Lung (tissue), 12 donors: ENCODE results near the gene NFKB1. TPM values are rescaled to one million over a fixed set of nuclear protein-coding genes. Genes with fewer than 3 reads are reported as not detected.

Experiments used
- ATAC-seq: fragments of 200-7000 bp; cut with Tn5 transposase; one replicate; pipeline ENCODE4 v1.9.1; 2020; ENCODE audit warnings: moderate number of reproducible peaks; ENCODE audit not compliant: insufficient read depth, low FRiP score
- DNase-seq, 3 donors: peaks; one replicate each; pipeline ENCODE4 v3.0.0-alpha.2; 2013 to 2017
- H3K27ac ChIP-seq, 2 donors: one replicate each; pipeline ENCODE4 v1.5.1; 2013; ENCODE audit warnings: mild to moderate bottlenecking in 2 of 2, moderate library complexity in 2 of 2, control low read depth in 1 of 2, inconsistent platforms in 1 of 2, low read depth in 1 of 2, low read length in 1 of 2
- H3K27me3 ChIP-seq, 3 donors: one replicate each; pipeline ENCODE4 v1.5.1; 2013; ENCODE audit warnings: low read length in 2 of 3; ENCODE audit not compliant: control insufficient read depth in 3 of 3, insufficient read depth in 3 of 3
- H3K36me3 ChIP-seq, 4 donors: one replicate each; pipeline ENCODE4 v1.5.1; 2013; ENCODE audit warnings: low read length in 4 of 4, mild to moderate bottlenecking in 1 of 4, moderate library complexity in 1 of 4; ENCODE audit not compliant: control insufficient read depth in 4 of 4, insufficient read depth in 4 of 4
- H3K4me1 ChIP-seq, 5 donors: one replicate each; pipeline ENCODE4 v1.5.1; 2013; ENCODE audit warnings: low read length in 5 of 5, mild to moderate bottlenecking in 2 of 5, moderate library complexity in 1 of 5; ENCODE audit not compliant: control insufficient read depth in 5 of 5, insufficient read depth in 5 of 5
- H3K4me3 ChIP-seq: one replicate; pipeline ENCODE4 v1.5.1; 2013; ENCODE audit warnings: mild to moderate bottlenecking, control low read depth, moderate library complexity
- H3K9ac ChIP-seq, 2 donors: one replicate each; pipeline ENCODE4 v1.5.1; 2013; ENCODE audit warnings: low read length in 2 of 2, control low read depth in 1 of 2; ENCODE audit not compliant: insufficient read depth in 1 of 2
- H3K9me3 ChIP-seq, 4 donors: one replicate each; pipeline ENCODE4 v1.5.1; 2013; ENCODE audit warnings: low read length in 3 of 4, mild to moderate bottlenecking in 1 of 4, moderate library complexity in 1 of 4; ENCODE audit not compliant: control insufficient read depth in 4 of 4, insufficient read depth in 3 of 4
- WGBS, 2 donors: extraction: QIAGEN DNeasy Blood & Tissue Kit; methylation state at CpG; one replicate each; pipeline ENCODE4 v1.1.7; 2013; 5-methylcytosine and 5-hydroxymethylcytosine counted together
- polyA plus RNA-seq, 2 donors: library from polyadenylated mRNA; stranded (reverse); fragments of 200-250 nt; gene quantifications; one replicate each; pipeline ENCODE4 v1.2.1, GENCODE V29; 2013
- total RNA-seq, 2 donors: library from RNA; depleted of rRNA in 1 of 2; stranded (reverse); fragments of >200 nt in 1 of 2; gene quantifications; one replicate each; pipeline ENCODE4 v1.2.1, GENCODE V29; 2014 to 2021
- TF ChIP-seq, protein P1 (sequence below): IDR thresholded peaks from 2 replicates; pipeline ENCODE4 v1.5.1; 2012; ENCODE audit warnings: mild to moderate bottlenecking; ENCODE audit errors: control extremely low read depth, extremely low read depth
- donor health status: control.
- donor health status: control.
- donor health status: Bipolar disorder and iron deficiency.
- donor health status: healthy.
- donor health status: DM: yes; HTN: yes; CAD: no.

NFKB1 gene
- total and polyA plus RNA-seq, 4 donors = 12.3 to 66.0 (median 56.7) TPM

DNA sequence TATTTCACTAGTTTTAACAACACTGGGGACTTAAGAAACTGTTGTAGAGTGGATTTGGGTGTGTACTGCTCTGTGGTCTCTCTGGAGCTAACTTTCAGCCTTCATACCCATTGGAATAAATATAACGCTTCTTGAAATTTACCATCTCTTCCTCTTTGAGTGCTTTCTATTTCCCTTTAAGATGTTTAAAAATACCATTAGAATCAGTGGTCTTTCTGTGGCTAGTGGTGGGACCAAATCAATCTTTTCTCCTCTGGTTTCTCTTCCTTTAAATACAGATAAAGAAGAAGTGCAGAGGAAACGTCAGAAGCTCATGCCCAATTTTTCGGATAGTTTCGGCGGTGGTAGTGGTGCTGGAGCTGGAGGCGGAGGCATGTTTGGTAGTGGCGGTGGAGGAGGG, 92.0 kb downstream of the NFKB1 start:
- Histone ChIP-seq H3K9ac (no peak overlapping the region), H3K4me1 (peaks cover 0 to 5% (median 0%) of the 10 kb centered on the region in 5 donors), H3K36me3 (peaks cover 13 to 54% (median 27%) of the 10 kb centered on the region in 4 donors), H3K27ac (no peak overlapping the region), H3K9me3 (peaks cover 0 to 8% (median 0%) of the 10 kb centered on the region in 4 donors), H3K4me3 (no peak overlapping the region), H3K27me3 (no peaks in the 10 kb centered on the region)
- 83% methylated on average over 7 of the region's 7 CpGs for WGBS, 2 donors
- DNase-seq = no peak
- TF ChIP-seq, protein P1, sequence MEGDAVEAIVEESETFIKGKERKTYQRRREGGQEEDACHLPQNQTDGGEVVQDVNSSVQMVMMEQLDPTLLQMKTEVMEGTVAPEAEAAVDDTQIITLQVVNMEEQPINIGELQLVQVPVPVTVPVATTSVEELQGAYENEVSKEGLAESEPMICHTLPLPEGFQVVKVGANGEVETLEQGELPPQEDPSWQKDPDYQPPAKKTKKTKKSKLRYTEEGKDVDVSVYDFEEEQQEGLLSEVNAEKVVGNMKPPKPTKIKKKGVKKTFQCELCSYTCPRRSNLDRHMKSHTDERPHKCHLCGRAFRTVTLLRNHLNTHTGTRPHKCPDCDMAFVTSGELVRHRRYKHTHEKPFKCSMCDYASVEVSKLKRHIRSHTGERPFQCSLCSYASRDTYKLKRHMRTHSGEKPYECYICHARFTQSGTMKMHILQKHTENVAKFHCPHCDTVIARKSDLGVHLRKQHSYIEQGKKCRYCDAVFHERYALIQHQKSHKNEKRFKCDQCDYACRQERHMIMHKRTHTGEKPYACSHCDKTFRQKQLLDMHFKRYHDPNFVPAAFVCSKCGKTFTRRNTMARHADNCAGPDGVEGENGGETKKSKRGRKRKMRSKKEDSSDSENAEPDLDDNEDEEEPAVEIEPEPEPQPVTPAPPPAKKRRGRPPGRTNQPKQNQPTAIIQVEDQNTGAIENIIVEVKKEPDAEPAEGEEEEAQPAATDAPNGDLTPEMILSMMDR = no peak
- ATAC-seq = no peak

DNA sequence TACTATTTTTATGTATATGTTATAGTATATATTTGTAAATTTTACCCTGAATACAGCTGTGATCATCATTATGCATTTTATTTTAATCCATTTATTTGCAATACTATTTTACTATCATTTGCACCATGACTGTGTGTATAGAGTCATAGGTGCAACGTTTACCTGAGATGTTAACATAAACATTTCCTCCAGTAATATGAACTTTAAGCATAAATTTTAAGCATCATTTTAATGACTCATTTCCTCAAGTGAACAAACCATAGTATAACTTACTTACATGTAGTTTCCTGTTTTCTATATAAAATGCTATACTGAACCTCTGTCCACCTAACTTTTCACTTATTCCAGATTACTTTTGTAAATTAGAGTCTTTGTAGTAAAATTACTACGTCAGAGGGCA, 92.8 kb downstream of the NFKB1 start:
- 46 to 60% methylated on average over 2 of the region's 2 CpGs for WGBS, 2 donors
- no peak for DNase-seq
- peaks cover 11 to 56% (median 30%) of the 10 kb centered on the region in 4 donors for H3K36me3 ChIP-seq
- H3K4me1 ChIP-seq = peaks cover 0 to 5% (median 0%) of the 10 kb centered on the region in 5 donors
- no peak overlapping the region for H3K9ac ChIP-seq
- H3K4me3 ChIP-seq = no peak overlapping the region
- no peaks in the 10 kb centered on the region for H3K27me3 ChIP-seq
- TF ChIP-seq, protein P1 = no peak
- no peak for ATAC-seq
- H3K9me3 ChIP-seq = peaks cover 0 to 8% (median 0%) of the 10 kb centered on the region in 4 donors
- no peak overlapping the region for H3K27ac ChIP-seq

DNA sequence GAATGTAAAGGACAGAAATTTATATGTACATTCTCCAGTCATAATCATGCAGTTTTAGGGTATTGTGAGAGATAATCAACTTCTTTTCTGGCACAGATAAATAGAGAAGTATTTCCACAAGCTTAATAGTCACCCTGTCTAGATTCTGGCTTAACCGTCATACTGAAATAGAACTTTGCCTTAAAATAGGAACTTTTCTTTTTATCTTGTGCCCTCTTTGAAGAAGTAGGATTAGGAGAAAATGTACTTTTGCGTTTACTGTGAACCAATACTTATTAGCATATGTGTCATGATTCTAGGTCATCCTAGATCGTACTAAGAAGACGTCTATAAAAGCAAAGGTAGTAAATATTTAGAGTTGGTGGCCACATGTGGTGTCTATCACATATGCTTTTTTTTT, 95.4 kb downstream of the NFKB1 start:
- TF ChIP-seq, protein P1 = no peak
- Histone ChIP-seq H3K27me3 (no peaks in the 10 kb centered on the region), H3K36me3 (peaks cover 13 to 56% (median 29%) of the 10 kb centered on the region in 4 donors), H3K4me3 (no peak overlapping the region), H3K4me1 (peaks cover 0 to 3% (median 0%) of the 10 kb centered on the region in 5 donors), H3K9ac (no peak overlapping the region), H3K9me3 (peaks cover 0 to 1% (median 0%) of the 10 kb centered on the region in 4 donors), H3K27ac (no peak overlapping the region)
- DNase-seq (no peak), ATAC-seq (no peak)
- 91 to 92% methylated on average over 4 of the region's 4 CpGs for WGBS, 2 donors
